NT2/D1 (cell line): Measurements from ENCODE around the gene METAP1.
"Not testable (repeated sequence)": the region's sequence is repeated elsewhere in the genome, so short reads cannot be mapped to it uniquely, and the experiment has no call there.

Experiments
- DNase-seq: peaks from one replicate; pipeline ENCODE4 v3.0.0-alpha.2; 2011; ENCODE audit warnings: low read depth, low spot score
- H3K27me3 ChIP-seq: 2 replicates; pipeline ENCODE4 v1.6.0; 2011; ENCODE audit warnings: mild to moderate bottlenecking; ENCODE audit not compliant: insufficient read length, insufficient read depth
- H3K36me3 ChIP-seq: 2 replicates; pipeline ENCODE4 v1.6.1; 2011; ENCODE audit warnings: mild to moderate bottlenecking, low read length, mixed read lengths; ENCODE audit not compliant: insufficient read depth, insufficient read length
- H3K4me1 ChIP-seq: 2 replicates; pipeline ENCODE4 v1.5.1; 2011; ENCODE audit not compliant: insufficient read depth, insufficient read length
- H3K4me3 ChIP-seq: 2 replicates; pipeline ENCODE4 v1.5.1; 2011; ENCODE audit warnings: low read depth; ENCODE audit not compliant: insufficient read length
- H3K9ac ChIP-seq: 2 replicates; pipeline ENCODE4 v1.6.0; 2011; ENCODE audit warnings: low read depth; ENCODE audit not compliant: insufficient read length
- H3K9me3 ChIP-seq: 2 replicates; pipeline ENCODE4 v1.5.1; 2011; ENCODE audit warnings: mild to moderate bottlenecking, low read length; ENCODE audit not compliant: insufficient read depth
- SUZ12 ChIP-seq: IDR thresholded peaks from 2 replicates; pipeline ENCODE4 v1.6.1; 2011; ENCODE audit not compliant: insufficient read length, insufficient read depth; ENCODE audit errors: extremely low read depth
- YY1 ChIP-seq: IDR thresholded peaks from 2 replicates; pipeline ENCODE4 v1.6.1; 2011; ENCODE audit not compliant: insufficient read length, insufficient read depth
- ZNF274 ChIP-seq: IDR thresholded peaks from 2 replicates; pipeline ENCODE4 v1.6.1; 2011; ENCODE audit warnings: mild to moderate bottlenecking, low read depth, low read length

METAP1 gene

DNA sequence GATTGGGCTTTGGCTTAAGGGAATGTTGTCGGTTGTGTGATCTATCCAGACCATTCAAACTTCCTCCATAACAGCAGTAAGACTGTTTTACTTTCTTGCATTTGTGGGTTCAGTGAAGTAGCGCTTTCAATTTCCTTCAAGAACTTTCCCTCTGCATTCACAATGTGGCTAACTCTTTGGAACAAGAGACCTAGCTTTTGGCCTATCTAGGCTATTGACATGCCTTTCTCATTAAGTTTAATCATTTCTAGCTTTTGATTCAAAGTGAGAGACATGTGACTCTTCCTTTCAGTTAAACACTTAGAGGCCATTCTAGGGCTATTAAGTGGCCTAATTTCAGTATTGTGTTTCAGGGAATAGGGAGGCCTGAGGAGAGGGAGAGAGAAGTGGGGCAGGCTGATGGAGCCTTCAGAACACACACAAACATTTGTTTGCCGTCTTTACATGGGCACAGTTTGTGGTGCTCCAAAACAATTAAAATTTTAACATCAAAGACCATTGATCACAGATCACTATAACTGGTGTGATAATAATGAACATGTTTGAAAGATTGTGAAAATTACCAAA lies 59.0 kb downstream of the METAP1 start:
- peaks cover 51% of the 10 kb centered on the region for H3K36me3 ChIP-seq
- no peaks in the 10 kb centered on the region for H3K4me1 ChIP-seq
- H3K27me3 ChIP-seq, result no peaks in the 10 kb centered on the region
- no peak for DNase-seq
- TF ChIP-seq ZNF274 (no peak), SUZ12 (no peak)
- no peak overlapping the region for H3K4me3 ChIP-seq
- no peaks in the 10 kb centered on the region for H3K9me3 ChIP-seq
- H3K9ac ChIP-seq, result no peak overlapping the region

DNA sequence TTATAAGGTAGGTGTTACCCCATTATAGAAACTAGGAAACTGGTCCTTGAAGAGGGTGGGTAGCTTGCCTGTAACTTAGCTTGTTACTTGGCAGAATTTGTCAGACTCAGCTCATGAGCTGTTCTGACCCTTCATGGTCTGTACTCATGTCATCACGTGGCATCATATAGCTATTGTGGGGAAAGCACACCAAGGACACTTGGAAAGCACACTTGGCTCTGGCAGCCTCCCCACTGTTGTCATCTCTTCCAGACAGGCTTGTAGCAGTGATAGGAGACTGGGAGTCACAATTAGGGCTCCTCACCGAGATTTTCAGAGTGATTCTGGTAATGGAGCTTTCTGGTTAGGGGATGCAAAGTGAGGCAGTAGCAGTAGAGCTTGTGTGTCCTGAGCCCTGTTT lies 62.7 kb downstream of the METAP1 start:
- H3K27me3 ChIP-seq, result no peaks in the 10 kb centered on the region
- peaks cover 5% of the 10 kb centered on the region for H3K4me1 ChIP-seq
- no peaks in the 10 kb centered on the region for H3K9me3 ChIP-seq
- no peak for DNase-seq
- H3K36me3 ChIP-seq, result peaks cover 43% of the 10 kb centered on the region
- no peak overlapping the region for H3K9ac ChIP-seq
- no peak overlapping the region for H3K4me3 ChIP-seq
- TF ChIP-seq YY1, result no peak
- TF ChIP-seq ZNF274, result no peak
- no peak for TF ChIP-seq SUZ12

DNA sequence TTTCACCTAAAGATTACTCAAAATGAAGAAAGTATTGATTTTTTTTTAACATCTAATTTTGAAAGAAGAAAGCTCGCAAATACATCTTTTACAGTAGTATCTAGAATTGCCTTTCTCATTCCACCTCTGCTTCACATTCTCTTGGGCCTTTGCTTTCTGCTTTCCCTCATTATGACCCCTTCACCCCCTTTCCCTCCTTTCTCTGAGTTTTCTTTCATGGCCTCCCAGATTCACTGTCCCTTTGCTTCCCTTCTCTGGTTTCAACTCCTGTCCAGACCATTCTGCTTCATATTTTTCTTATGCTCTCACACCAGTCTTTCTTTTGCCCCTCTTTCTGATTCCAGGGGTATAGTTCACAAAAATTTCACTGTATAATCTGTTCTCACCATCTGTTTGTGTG lies 64.0 kb downstream of the METAP1 start:
- no peak for DNase-seq
- H3K36me3 ChIP-seq, result peaks cover 43% of the 10 kb centered on the region
- no peak for TF ChIP-seq ZNF274
- no peak for TF ChIP-seq YY1
- no peak for TF ChIP-seq SUZ12
- H3K9me3 ChIP-seq, result no peaks in the 10 kb centered on the region
- H3K4me3 ChIP-seq, result no peak overlapping the region
- H3K4me1 ChIP-seq, result peaks cover 5% of the 10 kb centered on the region
- H3K9ac ChIP-seq, result no peak overlapping the region
- H3K27me3 ChIP-seq, result no peaks in the 10 kb centered on the region

DNA sequence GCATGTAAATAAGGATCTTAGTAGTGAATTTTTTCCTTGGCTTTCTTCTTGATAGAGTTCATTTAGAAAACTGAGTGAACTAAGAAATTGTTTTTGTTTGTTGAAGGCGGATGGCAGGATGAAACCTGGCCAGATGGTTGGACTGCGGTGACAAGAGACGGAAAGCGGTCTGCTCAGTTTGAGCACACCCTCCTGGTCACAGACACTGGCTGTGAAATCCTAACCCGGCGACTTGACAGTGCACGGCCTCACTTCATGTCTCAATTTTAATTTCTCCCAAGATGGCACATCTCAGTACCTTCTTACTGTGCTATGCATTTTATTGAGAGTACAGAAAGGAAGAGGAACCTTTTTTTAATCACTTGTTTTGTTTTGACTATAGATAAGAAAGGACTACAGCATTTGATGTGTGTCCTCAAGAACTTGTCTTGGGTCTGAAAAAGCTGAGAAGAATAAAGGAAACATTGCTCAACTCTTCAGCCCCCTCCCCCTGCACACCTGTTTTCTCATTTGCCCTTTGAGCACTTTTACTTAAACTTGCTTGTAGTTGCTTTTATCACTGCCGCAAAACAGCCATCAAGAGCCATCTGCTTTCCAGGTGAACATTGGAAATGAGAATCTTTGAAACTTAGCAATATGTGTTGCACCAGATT lies 65.7 kb downstream of the METAP1 start:
- no peak overlapping the region for H3K4me3 ChIP-seq
- peaks cover 43% of the 10 kb centered on the region for H3K36me3 ChIP-seq
- H3K27me3 ChIP-seq, result no peaks in the 10 kb centered on the region
- H3K9ac ChIP-seq, result no peak overlapping the region
- DNase-seq, result no peak
- H3K4me1 ChIP-seq, result peaks cover 5% of the 10 kb centered on the region
- TF ChIP-seq YY1 (no peak), SUZ12 (no peak)
- H3K9me3 ChIP-seq, result no peaks in the 10 kb centered on the region

DNA sequence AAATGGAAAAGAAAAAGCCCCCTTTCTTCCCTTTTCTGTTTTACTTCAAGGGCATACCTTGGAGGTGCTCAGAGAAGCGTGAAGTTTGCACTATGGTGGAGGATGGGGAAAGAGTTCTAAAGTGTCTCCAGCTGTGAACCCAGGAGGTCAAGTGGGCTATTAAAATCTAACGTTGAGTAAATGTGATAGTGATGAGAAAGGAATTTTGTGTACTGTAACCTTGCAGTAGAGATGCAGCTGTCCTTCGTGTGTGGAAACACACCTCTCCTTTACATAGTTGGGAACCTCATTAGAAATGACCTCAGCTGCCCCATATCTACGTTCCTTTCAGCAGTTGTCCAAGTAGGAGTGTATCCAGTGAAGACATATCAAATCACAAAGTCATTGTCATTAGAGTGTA lies 66.6 kb downstream of the METAP1 start:
- H3K9ac ChIP-seq, result no peak overlapping the region
- no peak for DNase-seq
- peaks cover 5% of the 10 kb centered on the region for H3K4me1 ChIP-seq
- H3K9me3 ChIP-seq, result no peaks in the 10 kb centered on the region
- TF ChIP-seq YY1 (no peak), SUZ12 (no peak), ZNF274 (no peak)
- peaks cover 44% of the 10 kb centered on the region for H3K36me3 ChIP-seq
- no peak overlapping the region for H3K4me3 ChIP-seq
- H3K27me3 ChIP-seq, result no peaks in the 10 kb centered on the region

DNA sequence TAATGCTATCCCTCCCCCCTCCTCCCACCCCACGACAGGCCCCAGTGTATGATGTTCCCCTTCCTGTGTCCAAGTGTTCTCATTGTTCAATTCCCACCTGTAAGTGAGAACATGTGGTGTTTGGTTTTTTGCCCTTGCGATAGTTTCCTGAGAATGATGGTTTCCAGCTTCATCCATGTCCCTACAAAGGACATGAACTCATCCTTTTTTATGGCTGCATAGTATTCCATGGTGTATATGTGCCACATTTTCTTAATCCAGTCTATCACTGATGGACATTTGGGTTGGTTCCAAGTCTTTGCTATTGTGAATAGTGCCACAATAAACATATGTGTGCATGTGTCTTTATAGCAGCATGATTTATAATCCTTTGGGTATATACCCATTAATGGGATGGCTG lies 70.0 kb downstream of the METAP1 start:
- not testable (repeated sequence) for H3K9me3 ChIP-seq, DNase-seq, H3K4me3 ChIP-seq, H3K4me1 ChIP-seq, H3K27me3 ChIP-seq, H3K9ac ChIP-seq
- H3K36me3 ChIP-seq, result peaks cover 35% of the 10 kb centered on the region

DNA sequence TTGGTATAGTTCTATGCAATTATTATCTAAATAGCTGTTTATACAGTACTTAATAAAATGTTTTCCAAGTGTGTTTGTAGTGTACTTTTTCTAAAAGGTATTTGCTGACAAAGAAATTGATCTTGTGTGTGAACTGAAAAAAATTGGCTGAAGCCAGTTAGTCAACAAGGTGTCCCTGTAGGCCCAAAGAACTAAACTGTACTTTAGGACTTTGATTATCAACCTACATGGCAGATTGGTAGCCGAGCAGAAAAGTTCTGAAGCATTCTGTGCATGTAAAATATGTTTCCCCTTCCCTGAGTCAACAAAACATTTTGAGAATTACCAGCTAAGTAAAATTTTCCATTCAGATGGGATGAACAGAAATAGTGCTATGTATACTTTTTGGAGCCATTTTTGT lies 72.1 kb downstream of the METAP1 start:
- no peaks in the 10 kb centered on the region for H3K27me3 ChIP-seq
- no peak overlapping the region for H3K9ac ChIP-seq
- DNase-seq, result no peak
- H3K9me3 ChIP-seq, result no peaks in the 10 kb centered on the region
- no peak for TF ChIP-seq ZNF274
- TF ChIP-seq YY1, result no peak
- no peak for TF ChIP-seq SUZ12
- H3K4me3 ChIP-seq, result no peak overlapping the region
- no peaks in the 10 kb centered on the region for H3K4me1 ChIP-seq
- H3K36me3 ChIP-seq, result peaks cover 35% of the 10 kb centered on the region
